ENCODE results near the gene LAMA3. TPM values are rescaled to one million over a fixed set of nuclear protein-coding genes. Genes with fewer than 3 reads are reported as not detected.
A peak's percentile ranks its signal among the peaks of the same experiment; 100 is the strongest.

The LAMA3 gene
- total and polyA plus RNA-seq, 10 of the 15 experiments (the other 5 are each of a cell fraction or from before 2014, with no cell fraction given) = 0.37 to 6.5 (median 5.4) TPM

DNA sequence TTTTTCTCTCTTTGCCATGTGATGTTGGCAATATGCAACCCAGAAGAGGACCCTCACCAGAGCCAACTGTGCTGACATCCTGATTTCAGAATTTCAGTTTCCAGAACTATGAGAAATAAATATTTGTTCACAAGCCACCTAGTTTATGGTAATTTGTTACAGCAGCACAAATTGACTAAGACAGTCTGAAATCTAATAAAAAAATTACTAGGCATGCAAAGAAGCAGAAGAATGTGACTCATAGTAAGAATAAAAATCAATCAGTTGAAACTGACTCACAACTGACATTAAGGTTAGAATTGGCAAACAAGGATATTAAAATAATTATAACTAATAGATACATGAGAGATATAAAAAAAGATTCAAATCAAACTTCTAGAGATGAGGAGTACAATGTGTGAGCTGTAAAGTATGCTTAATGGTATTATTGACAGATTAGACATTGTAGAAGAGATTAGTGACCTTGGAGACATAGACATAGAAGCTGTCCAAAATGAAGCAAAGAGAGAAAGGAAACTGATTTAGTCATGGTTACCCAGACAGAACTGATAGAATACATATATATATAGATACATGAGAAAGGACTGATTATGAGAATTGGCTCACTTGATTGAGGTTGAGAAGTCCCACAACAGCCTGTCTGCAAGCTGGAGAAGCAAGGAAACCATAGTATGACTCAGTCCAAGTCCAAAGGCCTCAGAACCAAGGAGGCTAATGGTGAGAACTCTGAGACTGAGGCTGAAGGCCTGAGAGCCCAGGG, 297.5 kb downstream of the LAMA3 start (continued):
- TF ChIP-seq, protein P1, sequence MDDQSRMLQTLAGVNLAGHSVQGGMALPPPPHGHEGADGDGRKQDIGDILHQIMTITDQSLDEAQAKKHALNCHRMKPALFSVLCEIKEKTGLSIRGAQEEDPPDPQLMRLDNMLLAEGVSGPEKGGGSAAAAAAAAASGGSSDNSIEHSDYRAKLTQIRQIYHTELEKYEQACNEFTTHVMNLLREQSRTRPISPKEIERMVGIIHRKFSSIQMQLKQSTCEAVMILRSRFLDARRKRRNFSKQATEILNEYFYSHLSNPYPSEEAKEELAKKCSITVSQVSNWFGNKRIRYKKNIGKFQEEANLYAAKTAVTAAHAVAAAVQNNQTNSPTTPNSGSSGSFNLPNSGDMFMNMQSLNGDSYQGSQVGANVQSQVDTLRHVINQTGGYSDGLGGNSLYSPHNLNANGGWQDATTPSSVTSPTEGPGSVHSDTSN (IDR thresholded peaks at IDR 0.05; ENCODE audit: insufficient replicate concordance, low read depth, low read length) = no peak
- TF ChIP-seq GABPA (IDR thresholded peaks at IDR 0.05; ENCODE audit: low read depth) = 0 out of 2 replicates have a peak, but pooled peaks have one; percentile 35
- no peak for TF ChIP-seq SMAD5 (IDR thresholded peaks at IDR 0.05; ENCODE audit: low read depth)
- no peak for TF ChIP-seq SUZ12 (IDR thresholded peaks at IDR 0.05; ENCODE audit: unreplicated experiment)
- TF ChIP-seq IKZF2 (IDR thresholded peaks at IDR 0.05) = no peak
- no peak for TF ChIP-seq REST (IDR thresholded peaks at IDR 0.05; ENCODE audit: low read depth, low read length)
- TF ChIP-seq SIN3A (IDR thresholded peaks at IDR 0.05; ENCODE audit: low read depth, low read length) = no peak
- TF ChIP-seq LARP7 (IDR thresholded peaks at IDR 0.05) = no peak
- no peak for TF ChIP-seq ZNF274 (IDR thresholded peaks at IDR 0.05; ENCODE audit: insufficient read depth, insufficient read length)
- no peak for TF ChIP-seq ZNF24 (IDR thresholded peaks at IDR 0.05)
- TF ChIP-seq E4F1 (IDR thresholded peaks at IDR 0.05; ENCODE audit: borderline replicate concordance, partially characterized antibody) = no peak
- TF ChIP-seq EP300 (IDR thresholded peaks at IDR 0.05; ENCODE audit: borderline replicate concordance in 1 of 2, control insufficient read depth in 1 of 2, low read depth in 2 of 2, low read length in 2 of 2) = no peak

All from GM12878 (cell line).